ENCODE data around the gene DSN1.

The DSN1 gene

DNA sequence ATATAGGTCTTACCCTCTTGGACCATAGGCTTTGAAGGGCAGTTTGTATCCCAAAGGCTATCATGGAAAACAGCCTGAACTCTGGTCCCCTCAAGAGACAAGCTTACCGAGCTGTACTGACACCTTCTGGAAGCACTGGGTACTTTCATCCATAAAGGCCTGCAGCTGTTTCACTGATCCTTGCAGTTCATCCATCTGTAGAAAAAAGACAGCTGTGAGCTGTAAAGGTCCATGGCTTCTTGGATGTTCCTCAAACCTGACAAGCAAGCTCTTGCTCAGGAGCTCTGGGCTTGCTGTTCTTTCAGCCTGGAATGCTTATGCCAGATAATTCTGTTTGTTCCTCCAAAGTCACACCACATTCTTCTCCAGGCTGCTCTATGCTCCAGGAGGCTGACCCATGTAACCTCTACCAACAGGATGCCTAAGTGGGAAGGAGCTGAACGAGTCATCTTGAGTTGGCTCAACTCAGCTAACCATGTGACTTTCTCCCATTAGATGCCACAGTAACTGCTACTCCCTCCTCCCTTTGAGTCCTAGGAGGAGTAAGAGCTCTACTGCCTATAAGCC is 18.8 kb downstream of the DSN1 start:
- DNase-seq = peak; percentile 72

GRCh38 chr20:36752582-36752981 is 21.0 kb downstream of the DSN1 start:
- DNase-seq = no peak

DNA sequence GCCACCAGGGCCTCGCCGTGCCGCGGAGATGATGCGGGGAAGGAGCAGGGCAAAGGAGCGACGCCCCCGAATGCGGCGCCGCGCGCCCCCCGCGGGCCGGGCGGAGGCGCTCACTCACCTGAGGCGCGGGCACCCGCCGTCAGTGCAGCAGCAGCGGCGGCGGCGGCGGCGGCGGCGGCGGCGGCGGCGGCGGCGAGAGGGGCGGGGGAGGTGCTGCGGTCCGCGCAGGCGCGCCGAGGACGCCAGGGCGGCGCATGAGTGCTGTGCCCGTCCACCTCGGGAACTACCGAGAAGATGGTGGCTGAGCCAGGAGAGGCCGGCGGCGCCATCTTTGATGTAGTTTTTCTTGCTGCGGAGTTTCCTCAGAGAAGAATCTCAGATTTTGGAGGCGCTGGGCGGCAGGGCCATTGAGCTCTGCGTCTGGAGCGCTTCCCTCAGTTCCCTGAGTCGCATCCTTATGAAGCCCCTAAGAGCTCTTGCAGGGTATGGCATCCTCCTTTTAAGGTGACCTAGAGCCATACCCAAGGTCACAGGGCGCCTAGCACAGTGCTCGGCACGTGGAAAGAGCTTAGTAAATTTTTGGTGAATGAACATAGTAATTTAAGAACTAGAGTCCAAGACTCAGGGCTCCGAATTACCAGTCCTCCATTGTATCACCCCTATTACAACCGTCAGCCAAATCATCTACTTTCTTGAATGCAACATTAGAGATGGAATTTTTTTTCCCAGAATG is 27.5 kb downstream of the DSN1 start, which contains the start of gene NDRG3:
Gene NDRG3 (minus strand): TSS at position 164 of the 733 bp plus-strand sequence. CDS start 24,355 bp downstream, outside the sequence.
- peak; percentile 94 for DNase-seq

GRCh38 chr20:36745234-36745926 is 28.2 kb downstream of the DSN1 start:
- DNase-seq = no peak

- no peak for DNase-seq
These were observed 28.8 kb downstream of the DSN1 start for GRCh38 chr20:36744764-36745191.

DNA sequence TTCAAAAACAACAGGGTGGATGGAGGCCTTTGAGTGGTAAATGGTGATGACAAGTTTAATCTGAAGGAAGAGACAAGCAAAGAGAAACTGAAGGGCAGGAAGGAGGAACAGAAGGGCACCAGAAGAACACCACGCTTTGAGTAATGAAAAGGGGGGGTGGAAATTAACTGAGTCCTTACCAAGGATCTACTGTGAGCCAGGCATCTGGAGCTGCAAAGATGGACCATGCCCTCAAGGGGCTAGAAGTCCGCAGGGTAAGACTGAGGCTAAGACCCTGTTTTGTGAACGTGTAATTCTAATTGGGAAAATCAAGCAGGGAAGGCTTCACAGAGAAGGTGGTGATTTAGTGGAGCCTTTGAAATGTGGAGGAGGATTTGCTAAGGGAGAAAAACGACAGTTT is 29.3 kb downstream of the DSN1 start:
- DNase-seq = no peak

DNA sequence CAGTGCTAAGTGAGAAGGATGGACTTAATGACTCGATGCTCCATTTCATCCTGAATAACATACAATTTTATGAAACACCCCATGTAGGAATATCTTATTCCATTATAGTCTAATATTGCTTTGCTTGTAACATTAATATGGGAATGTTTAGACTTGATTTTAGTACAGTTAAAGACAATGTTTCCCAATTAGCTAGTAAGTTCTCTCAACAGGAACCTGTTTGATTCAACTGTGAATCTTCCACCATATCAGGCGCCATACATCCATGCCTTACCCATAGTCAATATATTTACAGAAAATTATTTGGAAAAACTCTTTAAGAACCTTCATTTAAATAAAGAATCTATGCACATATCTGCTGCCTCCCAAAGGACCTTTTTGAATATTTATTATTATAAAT is 31.0 kb downstream of the DSN1 start:
- DNase-seq = no peak

DNA sequence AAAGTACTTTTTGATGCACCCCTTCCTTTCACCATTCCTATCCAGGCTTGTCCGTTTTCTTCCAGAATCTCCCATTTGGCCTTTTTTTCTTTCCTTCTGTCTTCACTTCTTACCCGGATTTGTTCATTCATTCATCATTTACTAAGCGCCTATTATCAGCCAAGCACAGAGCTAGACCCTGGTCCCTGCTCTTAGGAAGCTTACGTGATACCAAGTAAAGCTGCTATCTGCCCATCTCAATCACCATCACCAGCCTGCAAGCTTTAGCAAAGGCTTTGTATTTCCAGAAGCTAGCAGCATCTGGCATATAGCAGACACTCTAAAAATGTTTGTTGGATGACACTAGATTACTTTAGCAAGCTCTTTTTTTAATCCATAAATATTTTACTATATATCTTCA is 32.5 kb downstream of the DSN1 start:
- DNase-seq = no peak

DNA sequence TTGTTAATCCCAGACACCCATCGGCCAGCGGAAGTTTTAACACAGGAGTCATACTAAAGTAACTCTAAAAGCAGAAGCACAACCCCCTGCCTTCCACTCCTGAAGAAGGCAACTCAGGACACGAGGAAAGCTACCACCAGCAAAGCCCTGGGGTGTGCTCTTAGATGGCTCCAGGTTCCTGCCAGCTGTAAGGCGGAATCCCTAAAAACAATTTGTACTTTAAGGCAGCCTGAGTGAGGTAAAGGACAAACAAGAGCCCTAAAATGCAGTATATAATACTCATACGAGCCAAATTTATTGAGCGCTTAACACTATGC is 36.4 kb downstream of the DSN1 start:
- no peak for DNase-seq

DNA sequence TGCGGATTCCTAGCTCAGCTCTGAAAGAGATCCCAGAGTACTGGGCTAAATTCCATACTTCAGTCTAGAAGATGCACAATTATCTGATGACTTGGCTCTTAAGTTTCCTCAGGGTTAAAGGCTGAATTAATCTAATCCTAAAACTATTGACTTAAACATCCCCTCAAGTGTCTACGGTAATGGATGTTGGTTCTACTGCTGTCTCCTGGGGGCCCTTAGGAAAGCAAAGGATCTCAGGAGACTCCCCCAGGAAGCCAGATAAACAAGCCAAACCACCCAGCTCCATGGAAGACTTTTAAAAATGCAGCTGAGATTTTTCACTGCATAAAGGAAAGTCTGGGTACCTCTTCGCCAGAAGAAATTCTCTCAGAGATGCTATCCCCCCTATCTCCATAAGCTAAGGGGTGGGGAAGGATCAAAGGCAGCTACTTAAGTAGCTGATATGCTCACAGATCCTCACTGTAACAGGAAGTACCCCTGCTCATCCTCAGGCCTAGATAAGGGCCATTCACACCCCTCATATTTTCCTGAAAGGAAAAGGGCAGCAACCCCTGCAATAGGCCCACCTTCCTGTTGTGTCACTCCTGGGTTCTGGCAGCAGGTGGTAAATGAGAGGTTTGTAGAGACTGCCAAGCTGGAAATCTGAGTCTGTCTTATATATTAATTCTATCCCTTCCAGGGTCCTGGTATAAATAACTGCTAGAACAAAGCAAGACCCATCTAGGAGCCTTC is 36.9 kb downstream of the DSN1 start:
- no peak for DNase-seq

DNA sequence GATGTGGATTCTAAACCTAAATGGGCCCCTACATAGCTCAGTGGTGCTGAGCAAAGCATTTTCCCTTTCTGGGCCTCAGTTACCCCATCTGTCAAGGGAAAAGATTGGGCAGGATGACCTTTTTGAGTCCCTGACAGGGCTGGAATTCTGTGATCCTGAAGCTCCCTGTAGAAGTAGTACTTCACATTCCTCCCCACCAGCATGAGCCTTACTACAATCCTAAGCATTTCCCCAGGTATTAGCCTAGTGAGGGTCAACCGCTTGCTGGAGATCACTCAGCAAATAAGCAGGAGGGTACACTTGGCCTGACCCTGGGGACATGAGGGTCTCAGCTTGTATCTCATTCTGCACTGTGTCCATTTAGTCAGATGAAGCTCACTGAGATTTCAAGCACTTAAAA is 41.1 kb downstream of the DSN1 start:
- no peak for DNase-seq

DNA sequence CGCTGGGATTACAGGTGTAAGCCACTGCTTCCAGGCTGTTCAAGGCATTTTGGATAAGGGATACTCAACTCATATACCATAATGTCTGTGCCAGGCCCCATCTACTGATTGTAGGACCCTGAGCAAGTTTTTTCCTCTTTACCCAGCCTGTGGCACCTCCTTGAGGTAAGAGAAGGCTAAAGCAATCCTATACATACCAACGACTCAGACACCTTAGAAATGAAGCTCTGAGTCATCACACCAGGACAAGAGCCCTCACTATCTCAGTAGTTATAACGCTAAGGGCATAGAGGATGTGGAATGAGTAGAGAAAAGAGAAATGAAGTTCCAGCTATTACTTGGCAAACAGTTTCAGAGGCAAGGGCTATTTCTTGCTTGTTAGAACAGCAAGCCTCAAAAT is 44.6 kb downstream of the DSN1 start:
- peak; percentile 4 for DNase-seq

DNA sequence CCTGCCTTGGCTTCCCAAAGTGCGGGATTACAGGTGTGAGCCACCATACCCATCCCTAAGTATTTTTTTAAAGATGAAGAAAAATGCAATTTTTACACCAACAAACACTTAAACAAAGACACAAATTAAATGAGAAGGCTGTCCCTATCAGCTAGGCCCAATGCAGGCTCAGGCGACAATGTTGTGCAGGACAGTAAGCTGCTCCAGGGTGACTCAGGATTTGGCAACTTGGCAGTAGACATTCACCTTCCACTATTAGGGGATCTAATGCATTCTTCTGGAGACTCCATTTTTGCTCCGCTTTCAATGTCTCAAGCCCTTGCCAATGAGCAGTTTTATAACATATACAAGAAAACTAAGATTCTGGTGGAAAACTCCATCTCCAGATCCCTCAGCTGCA is 47.4 kb downstream of the DSN1 start:
- no peak for DNase-seq

DNA sequence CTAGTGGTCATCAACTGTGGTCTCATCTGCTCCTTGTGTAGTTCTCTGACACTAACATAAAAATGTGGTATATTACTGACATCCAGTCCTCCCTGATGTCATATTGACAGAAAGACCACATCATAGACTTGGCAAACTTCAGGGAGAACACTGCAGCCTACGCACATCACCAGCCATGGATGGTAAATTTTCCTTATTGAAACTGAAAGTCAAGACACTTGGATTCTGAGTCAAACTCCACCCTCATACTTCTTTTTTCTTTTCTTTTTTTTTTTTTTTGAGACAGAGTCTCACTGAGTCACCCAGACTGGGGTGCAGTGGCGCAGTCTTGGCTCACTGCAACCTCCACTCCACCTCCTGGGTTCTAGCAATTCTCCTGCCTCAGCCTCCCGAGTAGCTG is 53.1 kb downstream of the DSN1 start:
- no peak for DNase-seq

DNA sequence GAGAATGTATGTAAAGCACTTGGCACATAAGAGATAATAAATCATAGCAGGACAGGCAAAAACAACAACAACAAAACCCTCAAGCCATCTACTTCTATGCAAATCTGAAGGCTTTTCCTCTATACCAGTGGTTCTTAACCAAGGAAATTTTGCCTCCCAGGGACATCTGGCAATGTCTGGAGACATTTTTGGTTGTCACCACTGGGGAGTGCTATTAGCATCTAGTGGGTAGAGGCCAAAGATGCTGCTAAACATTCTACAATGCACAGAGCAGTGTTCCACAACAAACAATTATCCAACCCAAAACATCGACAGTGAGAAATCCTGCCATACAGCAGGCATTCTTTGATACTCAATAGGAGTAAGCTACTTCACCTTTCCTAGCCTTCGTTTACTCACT is 55.9 kb downstream of the DSN1 start:
- peak; percentile 37 for DNase-seq

DNA sequence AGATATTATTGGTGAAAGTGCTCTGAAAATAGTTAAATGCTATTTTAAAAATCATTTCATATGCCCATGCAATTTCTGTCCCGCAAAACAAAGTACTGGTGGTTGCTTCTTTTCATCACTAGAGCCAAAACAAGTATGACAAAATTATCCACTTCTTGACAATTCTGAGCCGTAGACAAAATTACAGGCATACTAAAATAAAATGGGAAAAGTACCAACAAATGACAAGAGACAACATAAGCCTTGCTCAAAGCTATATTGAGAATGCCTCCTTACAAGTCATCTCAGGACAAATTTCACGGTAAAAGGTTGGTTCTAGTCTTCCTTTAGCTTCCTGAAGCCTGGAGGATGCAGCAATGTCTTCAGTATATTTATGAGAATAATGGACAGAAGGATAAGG is 56.5 kb downstream of the DSN1 start:
- no peak for DNase-seq

- no peak for DNase-seq
These were observed 60.8 kb downstream of the DSN1 start for GRCh38 chr20:36712775-36713174.

DNA sequence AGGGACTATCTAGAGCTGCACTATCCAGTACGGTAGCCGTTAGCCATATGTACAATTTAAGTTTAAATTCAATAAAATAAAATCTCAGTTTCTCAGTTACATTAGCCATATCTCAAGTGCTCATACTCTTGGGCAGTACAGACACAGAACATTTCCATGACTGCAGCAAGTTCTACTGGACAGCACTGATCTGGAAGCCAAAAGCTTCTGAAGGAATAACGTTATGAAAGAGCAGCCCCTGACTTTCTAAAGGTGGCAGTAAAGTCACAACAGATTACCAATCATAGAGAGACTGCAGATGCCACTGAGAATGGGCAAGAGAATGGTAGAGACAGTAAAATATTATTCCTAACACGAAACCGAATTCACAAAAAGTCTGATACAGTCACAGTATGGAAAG is 64.4 kb downstream of the DSN1 start:
- no peak for DNase-seq

GRCh38 chr20:36703530-36703929 is 70.0 kb downstream of the DSN1 start:
- DNase-seq = no peak
